H9 (cell line): Measurements from ENCODE around the gene IRX5. TPM values are rescaled to one million over a fixed set of nuclear protein-coding genes. Genes with fewer than 3 reads are reported as not detected.

ENCODE experiments used
- DNase-seq: peaks from one replicate; pipeline ENCODE4 v3.0.0-alpha.2; 2017
- H2AFZ ChIP-seq: one replicate; pipeline ENCODE4 v1.6.1; 2013; ENCODE audit warnings: mild to moderate bottlenecking, low read length, control low read depth, moderate library complexity
- H2AK5ac ChIP-seq: 2 replicates; pipeline ENCODE4 v1.6.1; 2013; ENCODE audit warnings: low read length, control low read depth, mixed read lengths; ENCODE audit not compliant: insufficient read length
- H2BK120ac ChIP-seq: one replicate; pipeline ENCODE4 v1.6.1; 2013; ENCODE audit warnings: low read depth, mild to moderate bottlenecking, low read length, control low read depth, inconsistent platforms; ENCODE audit not compliant: poor library complexity, severe bottlenecking
- H2BK12ac ChIP-seq: 2 replicates; pipeline ENCODE4 v1.6.1; 2013; ENCODE audit warnings: low read length, control low read depth, mixed read lengths, low read depth; ENCODE audit not compliant: insufficient read length
- H2BK15ac ChIP-seq: 2 replicates; pipeline ENCODE4 v1.6.1; 2013; ENCODE audit warnings: low read depth, low read length, control low read depth
- H2BK20ac ChIP-seq: one replicate; pipeline ENCODE4 v1.6.1; 2013; ENCODE audit warnings: low read depth, mild to moderate bottlenecking, low read length, control low read depth, inconsistent platforms; ENCODE audit not compliant: poor library complexity, severe bottlenecking
- H2BK5ac ChIP-seq: 2 replicates; pipeline ENCODE4 v1.6.1; 2013; ENCODE audit warnings: low read length, control low read depth, mixed read lengths; ENCODE audit not compliant: insufficient read length
- H3K14ac ChIP-seq: 2 replicates; pipeline ENCODE4 v1.6.1; 2013; ENCODE audit warnings: low read length, control low read depth; ENCODE audit not compliant: insufficient read depth
- H3K18ac ChIP-seq: 2 replicates; pipeline ENCODE4 v1.6.1; 2013; ENCODE audit warnings: low read depth, mild to moderate bottlenecking, mixed read lengths, low read length, control low read depth; ENCODE audit not compliant: insufficient read length
- H3K23ac ChIP-seq: 2 replicates; pipeline ENCODE4 v1.6.1; 2013; ENCODE audit warnings: low read length, control low read depth, mixed read lengths, low read depth; ENCODE audit not compliant: insufficient read length
- H3K23me2 ChIP-seq: 2 replicates; pipeline ENCODE4 v1.6.1; 2013; ENCODE audit warnings: low read depth, mild to moderate bottlenecking, mixed read lengths, low read length, control low read depth; ENCODE audit not compliant: insufficient read length, poor library complexity, severe bottlenecking
- H3K27ac ChIP-seq: 2 replicates; pipeline ENCODE4 v1.5.1; 2013; ENCODE audit warnings: low read length, control low read depth, mixed read lengths, low read depth; ENCODE audit not compliant: insufficient read length
- H3K27me3 ChIP-seq: 2 replicates; pipeline ENCODE4 v1.6.1; 2013; ENCODE audit warnings: low read length, control low read depth, inconsistent platforms; ENCODE audit not compliant: insufficient read depth
- H3K4ac ChIP-seq: 2 replicates; pipeline ENCODE4 v1.6.1; 2013; ENCODE audit warnings: low read depth, mild to moderate bottlenecking, control low read depth, inconsistent platforms, low read length, moderate library complexity
- H3K4me1 ChIP-seq: 2 replicates; pipeline ENCODE4 v1.6.1; 2013; ENCODE audit warnings: low read length, control low read depth, inconsistent platforms; ENCODE audit not compliant: insufficient read depth
- H3K4me2 ChIP-seq: 2 replicates; pipeline ENCODE4 v1.6.1; 2013; ENCODE audit warnings: low read length, control low read depth, mixed read lengths; ENCODE audit not compliant: insufficient read length, insufficient read depth
- H3K56ac ChIP-seq: 2 replicates; pipeline ENCODE4 v1.6.1; 2013; ENCODE audit warnings: low read depth, mild to moderate bottlenecking, mixed read lengths, low read length, control low read depth; ENCODE audit not compliant: insufficient read length
- H3K79me1 ChIP-seq: 2 replicates; pipeline ENCODE4 v1.6.1; 2013; ENCODE audit warnings: low read depth, mild to moderate bottlenecking, moderate library complexity, low read length, control low read depth, inconsistent platforms; ENCODE audit not compliant: insufficient read depth, poor library complexity, severe bottlenecking
- H3K79me2 ChIP-seq: 2 replicates; pipeline ENCODE4 v1.6.1; 2013; ENCODE audit warnings: low read length, control low read depth, inconsistent platforms; ENCODE audit not compliant: insufficient read depth
- H3K9ac ChIP-seq: 2 replicates; pipeline ENCODE4 v1.6.1; 2013; ENCODE audit warnings: low read length, control low read depth, mixed read lengths; ENCODE audit not compliant: insufficient read length; ENCODE audit errors: extremely low read depth
- H3K9me3 ChIP-seq: one replicate; pipeline ENCODE4 v1.6.1; 2013; ENCODE audit warnings: low read depth, low read length, inconsistent platforms; ENCODE audit not compliant: control insufficient read depth
- H3T11ph ChIP-seq: one replicate; pipeline ENCODE4 v1.6.1; 2013; ENCODE audit warnings: mild to moderate bottlenecking, low read length, control low read depth, inconsistent platforms
- H4K20me1 ChIP-seq: one replicate; pipeline ENCODE4 v1.6.1; 2013; ENCODE audit not compliant: control insufficient read depth, insufficient read length, insufficient read depth
- H4K5ac ChIP-seq: 2 replicates; pipeline ENCODE4 v1.6.1; 2013; ENCODE audit warnings: low read depth, mild to moderate bottlenecking, mixed read lengths, low read length, control low read depth; ENCODE audit not compliant: insufficient read length
- H4K8ac ChIP-seq: replicated peaks from 2 replicates; pipeline ENCODE4 v1.6.1; 2013; ENCODE audit warnings: low read length, control low read depth, mixed read lengths, low read depth; ENCODE audit not compliant: insufficient read length
- H4K91ac ChIP-seq: 2 replicates; pipeline ENCODE4 v1.6.1; 2013; ENCODE audit warnings: low read depth, mild to moderate bottlenecking, moderate library complexity, mixed read lengths, low read length, control low read depth; ENCODE audit not compliant: insufficient read length
- H3K27ac Mint-ChIP-seq, 3 experiments: 2 replicates in 2 of 3; 3 replicates in 1 of 3; pipeline ENCODE4 v1.8.0; 2020 to 2021; ENCODE audit warnings: mixed read lengths in 3 of 3, mild to moderate bottlenecking in 1 of 3, moderate library complexity in 1 of 3
- H3K27me3 Mint-ChIP-seq: 2 replicates; pipeline ENCODE4 v1.8.0; 2021; ENCODE audit warnings: low read depth, mild to moderate bottlenecking, moderate library complexity, mixed read lengths
- H3K36me3 Mint-ChIP-seq, 3 experiments: 2 replicates in 2 of 3; 3 replicates in 1 of 3; pipeline ENCODE4 v1.8.0; 2020 to 2021; ENCODE audit warnings: low read depth in 3 of 3, mixed read lengths in 3 of 3; ENCODE audit not compliant: insufficient read depth in 1 of 3
- H3K4me1 Mint-ChIP-seq, 2 experiments: 2 replicates each; pipeline ENCODE4 v1.8.0; 2020; ENCODE audit warnings: mixed read lengths in 2 of 2
- H3K4me3 Mint-ChIP-seq, 2 experiments: 2 replicates in 1 of 2; 3 replicates in 1 of 2; pipeline ENCODE4 v1.8.0; 2020 to 2021; ENCODE audit warnings: mild to moderate bottlenecking in 2 of 2, mixed read lengths in 2 of 2, moderate library complexity in 1 of 2
- H3K9me3 Mint-ChIP-seq, 2 experiments: 2 replicates in 1 of 2; 3 replicates in 1 of 2; pipeline ENCODE4 v1.8.0; 2020; ENCODE audit warnings: mild to moderate bottlenecking in 2 of 2, mixed read lengths in 2 of 2, moderate library complexity in 1 of 2
- WGBS: extraction: QIAGEN DNeasy Blood & Tissue Kit; methylation state at CpG from one replicate; pipeline ENCODE4 v1.1.7; 2013; ENCODE audit warnings: missing lambda C conversion rate, low lambda C conversion rate, mixed read lengths; ENCODE audit not compliant: insufficient read length; ENCODE audit errors: extremely low coverage; 5-methylcytosine and 5-hydroxymethylcytosine counted together
- total RNA-seq: library from RNA; stranded (reverse); gene quantifications from 2 replicates; pipeline ENCODE4 v1.2.1, GENCODE V29; 2021
- TF ChIP-seq, protein P1 (sequence below): fragments of 200-600 bp; sonication (generic); conservative IDR thresholded peaks from 3 replicates; pipeline ENCODE4 v1.8.0; 2021; ENCODE audit warnings: antibody characterized with exemption, mild to moderate bottlenecking

The IRX5 gene
- total RNA-seq, 1 experiment from 2014 or later, result 0.59 TPM

DNA sequence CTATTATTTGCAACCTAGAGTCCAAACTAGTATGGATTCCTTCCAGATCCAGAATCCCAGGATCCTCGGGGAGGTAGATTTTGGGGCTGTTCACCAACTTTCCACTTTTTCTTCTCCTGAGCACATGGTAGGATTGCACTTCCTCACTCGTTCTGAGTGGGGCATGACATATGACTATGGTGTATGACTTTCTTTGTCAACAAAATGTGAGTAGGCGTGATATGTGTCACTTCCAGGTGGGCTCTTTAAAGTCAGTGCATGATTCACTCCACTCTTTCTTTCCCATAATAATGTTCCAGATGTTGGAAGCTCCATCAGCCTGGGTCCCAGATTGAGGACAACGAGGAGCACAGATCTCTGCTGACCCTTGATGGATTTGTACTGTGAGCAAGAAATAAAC lies 21.5 kb downstream of the IRX5 start:
- no peak overlapping the region for H3K4me3 Mint-ChIP-seq
- H3K23me2 ChIP-seq, result no peaks in the 10 kb centered on the region

More for the DNA sequence above, 21.5 kb downstream of the IRX5 start:
- DNase-seq, result no peak
- Mint-ChIP-seq H3K27me3 (peaks cover 72% of the 10 kb centered on the region), H3K4me1 (peaks cover 11 to 18% of the 10 kb centered on the region in 2 experiments), H3K36me3 (no peaks in the 10 kb centered on the region; a peak in 1 of 7 replicates), H3K27ac (no peak overlapping the region), H3K9me3 (no peaks in the 10 kb centered on the region; a peak in 1 of 5 replicates)
- Histone ChIP-seq H4K5ac (no peak overlapping the region), H3K79me1 (no peaks in the 10 kb centered on the region), H3K4ac (no peak overlapping the region), H3K9ac (no peak overlapping the region), H2AFZ (no peak overlapping the region), H2AK5ac (no peak overlapping the region), H2BK5ac (no peak overlapping the region), H3K27ac (no peak overlapping the region), H3K4me1 (no peaks in the 10 kb centered on the region), H2BK20ac (no peak overlapping the region), H3K4me2 (no peak overlapping the region), H2BK120ac (no peak overlapping the region), H4K20me1 (no peaks in the 10 kb centered on the region), H2BK15ac (no peak overlapping the region), H4K8ac (no peak overlapping the region), H4K91ac (no peak overlapping the region), H3K56ac (no peak overlapping the region), H3K18ac (no peak overlapping the region), H3K9me3 (no peaks in the 10 kb centered on the region), H2BK12ac (no peak overlapping the region), H3K14ac (no peak overlapping the region), H3K23ac (no peak overlapping the region), H3K79me2 (no peaks in the 10 kb centered on the region), H3T11ph (no peak overlapping the region), H3K27me3 (no peaks in the 10 kb centered on the region; the same call in 1 of the 2 replicates)
- TF ChIP-seq, protein P1, sequence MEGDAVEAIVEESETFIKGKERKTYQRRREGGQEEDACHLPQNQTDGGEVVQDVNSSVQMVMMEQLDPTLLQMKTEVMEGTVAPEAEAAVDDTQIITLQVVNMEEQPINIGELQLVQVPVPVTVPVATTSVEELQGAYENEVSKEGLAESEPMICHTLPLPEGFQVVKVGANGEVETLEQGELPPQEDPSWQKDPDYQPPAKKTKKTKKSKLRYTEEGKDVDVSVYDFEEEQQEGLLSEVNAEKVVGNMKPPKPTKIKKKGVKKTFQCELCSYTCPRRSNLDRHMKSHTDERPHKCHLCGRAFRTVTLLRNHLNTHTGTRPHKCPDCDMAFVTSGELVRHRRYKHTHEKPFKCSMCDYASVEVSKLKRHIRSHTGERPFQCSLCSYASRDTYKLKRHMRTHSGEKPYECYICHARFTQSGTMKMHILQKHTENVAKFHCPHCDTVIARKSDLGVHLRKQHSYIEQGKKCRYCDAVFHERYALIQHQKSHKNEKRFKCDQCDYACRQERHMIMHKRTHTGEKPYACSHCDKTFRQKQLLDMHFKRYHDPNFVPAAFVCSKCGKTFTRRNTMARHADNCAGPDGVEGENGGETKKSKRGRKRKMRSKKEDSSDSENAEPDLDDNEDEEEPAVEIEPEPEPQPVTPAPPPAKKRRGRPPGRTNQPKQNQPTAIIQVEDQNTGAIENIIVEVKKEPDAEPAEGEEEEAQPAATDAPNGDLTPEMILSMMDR, result no peak
- no CpG with 5 or more reads among the region's 4 CpGs for WGBS
